ENCODE results near the gene CHPF2. TPM values are rescaled to one million over a fixed set of nuclear protein-coding genes. Genes with fewer than 3 reads are reported as not detected.

The CHPF2 gene
- total and polyA plus RNA-seq, 2 experiments from 2014 or later, result 48.0 to 120 TPM

GRCh38 chr7:151243408-151244195 lies 11.3 kb downstream of the CHPF2 start:
- Histone ChIP-seq H3K4me3 (no peak overlapping the region), H3K4me2 (ENCODE audit: unreplicated experiment) (no peak overlapping the region), H3F3A (ENCODE audit: insufficient read depth) (peaks cover 15% of the 10 kb centered on the region; the same call in 1 of the 2 replicates), H2AFZ (no peak overlapping the region), H3K36me3 (ENCODE audit: low read depth) (peaks cover 12% of the 10 kb centered on the region; the same call in 1 of the 2 replicates), H4K20me1 (ENCODE audit: insufficient read depth) (no peaks in the 10 kb centered on the region), H3K9me3 (ENCODE audit: low read depth) (no peaks in the 10 kb centered on the region), H3K9ac (no peak overlapping the region), H3K27me3 (replicated peaks; ENCODE audit: insufficient read depth) (no peaks in the 10 kb centered on the region), H3K9me2 (ENCODE audit: insufficient read depth) (no peaks in the 10 kb centered on the region), H3K4me1 (ENCODE audit: insufficient read depth) (0 out of 2 replicates have a peak, but pooled peaks cover 4% of the 10 kb centered on the region), H3K79me2 (ENCODE audit: insufficient read depth) (peaks cover 19% of the 10 kb centered on the region), H3K27ac (no peak overlapping the region)
- 32 to 36% methylated on average over 17 of the region's 17 CpGs for WGBS, 2 experiments (ENCODE audit: low coverage in 1 of 2, low lambda C conversion rate in 2 of 2, missing lambda C conversion rate in 2 of 2)
- TF ChIP-seq EZH2phosphoT487 (IDR thresholded peaks at IDR 0.05; ENCODE audit: insufficient read depth, low read depth) (no peak), EZH2 (IDR thresholded peaks at IDR 0.05; ENCODE audit: insufficient read depth, poor library complexity, severe bottlenecking) (no peak)
- in situ Hi-C loops (cut with MboI), result no loop called here
- no peak for DNase-seq

GRCh38 chr7:151244196-151244840 lies 12.0 kb downstream of the CHPF2 start:
- Histone ChIP-seq H3K9me3 (ENCODE audit: low read depth) (no peaks in the 10 kb centered on the region), H3F3A (ENCODE audit: insufficient read depth) (peaks cover 15% of the 10 kb centered on the region), H3K27ac (no peak overlapping the region), H3K27me3 (replicated peaks; ENCODE audit: insufficient read depth) (no peaks in the 10 kb centered on the region), H2AFZ (no peak overlapping the region), H3K36me3 (ENCODE audit: low read depth) (0 out of 2 replicates have a peak, but pooled peaks cover 7% of the 10 kb centered on the region), H3K79me2 (ENCODE audit: insufficient read depth) (peaks cover 11% of the 10 kb centered on the region), H3K9ac (no peak overlapping the region), H3K4me3 (no peak overlapping the region), H3K4me2 (ENCODE audit: unreplicated experiment) (no peak overlapping the region), H4K20me1 (ENCODE audit: insufficient read depth) (no peaks in the 10 kb centered on the region), H3K9me2 (ENCODE audit: insufficient read depth) (no peaks in the 10 kb centered on the region), H3K4me1 (ENCODE audit: insufficient read depth) (peaks cover 5% of the 10 kb centered on the region; the same call in 1 of the 2 replicates)
- DNase-seq, result peak; percentile 68
- in situ Hi-C loops (cut with MboI), result no loop called here
- TF ChIP-seq EZH2phosphoT487 (IDR thresholded peaks at IDR 0.05; ENCODE audit: insufficient read depth, low read depth) (no peak), EZH2 (IDR thresholded peaks at IDR 0.05; ENCODE audit: insufficient read depth, poor library complexity, severe bottlenecking) (no peak)
- 17 to 18% methylated on average over 10 of the region's 10 CpGs for WGBS, 2 experiments (ENCODE audit: low coverage in 1 of 2, low lambda C conversion rate in 2 of 2, missing lambda C conversion rate in 2 of 2)

DNA sequence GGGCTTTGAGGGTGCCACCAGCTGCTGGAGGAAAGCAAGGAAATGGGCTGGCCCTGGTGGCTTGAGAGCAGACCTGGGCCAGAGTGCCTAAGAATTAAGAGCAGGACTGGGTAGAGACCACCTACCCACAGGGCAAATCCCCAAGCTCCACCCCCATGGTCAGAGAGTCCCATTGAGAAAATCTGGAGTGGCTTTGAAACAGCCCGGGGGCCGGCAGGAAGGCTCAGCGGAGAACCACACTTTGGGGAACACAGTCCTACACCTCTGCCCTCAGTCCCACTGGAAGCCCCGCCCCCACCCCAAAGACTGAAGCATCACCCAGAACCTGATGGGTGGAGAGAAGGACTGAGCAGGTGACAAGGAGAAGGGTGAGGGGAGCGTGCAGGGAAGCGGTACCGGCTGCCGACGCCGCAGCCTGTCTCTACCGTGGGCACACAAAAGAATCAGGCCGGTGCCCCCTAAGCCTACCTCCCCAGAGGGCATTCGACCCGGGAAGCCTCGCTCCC lies 12.6 kb downstream of the CHPF2 start:
- Histone ChIP-seq H3K4me3 (peak overlapping the region; percentile 49), H3K27me3 (replicated peaks; ENCODE audit: insufficient read depth) (no peaks in the 10 kb centered on the region), H3F3A (ENCODE audit: insufficient read depth) (peaks cover 15% of the 10 kb centered on the region), H3K4me2 (ENCODE audit: unreplicated experiment) (peak overlapping the region; percentile 3), H3K4me1 (ENCODE audit: insufficient read depth) (peaks cover 11% of the 10 kb centered on the region; the same call in 1 of the 2 replicates), H3K79me2 (ENCODE audit: insufficient read depth) (peaks cover 6% of the 10 kb centered on the region), H3K27ac (no peak overlapping the region), H3K9me2 (ENCODE audit: insufficient read depth) (no peaks in the 10 kb centered on the region), H4K20me1 (ENCODE audit: insufficient read depth) (no peaks in the 10 kb centered on the region), H3K36me3 (ENCODE audit: low read depth) (0 out of 2 replicates have a peak, but pooled peaks cover 4% of the 10 kb centered on the region), H3K9ac (no peak overlapping the region), H2AFZ (no peak overlapping the region), H3K9me3 (ENCODE audit: low read depth) (no peaks in the 10 kb centered on the region)
- TF ChIP-seq EZH2phosphoT487 (IDR thresholded peaks at IDR 0.05; ENCODE audit: insufficient read depth, low read depth) (no peak), EZH2 (IDR thresholded peaks at IDR 0.05; ENCODE audit: insufficient read depth, poor library complexity, severe bottlenecking) (no peak)
- in situ Hi-C loops (cut with MboI), result no loop called here
- 27 to 31% methylated on average over 15 of the region's 15 CpGs for WGBS, 2 experiments (ENCODE audit: low coverage in 1 of 2, low lambda C conversion rate in 2 of 2, missing lambda C conversion rate in 2 of 2)
- DNase-seq, result no peak

DNA sequence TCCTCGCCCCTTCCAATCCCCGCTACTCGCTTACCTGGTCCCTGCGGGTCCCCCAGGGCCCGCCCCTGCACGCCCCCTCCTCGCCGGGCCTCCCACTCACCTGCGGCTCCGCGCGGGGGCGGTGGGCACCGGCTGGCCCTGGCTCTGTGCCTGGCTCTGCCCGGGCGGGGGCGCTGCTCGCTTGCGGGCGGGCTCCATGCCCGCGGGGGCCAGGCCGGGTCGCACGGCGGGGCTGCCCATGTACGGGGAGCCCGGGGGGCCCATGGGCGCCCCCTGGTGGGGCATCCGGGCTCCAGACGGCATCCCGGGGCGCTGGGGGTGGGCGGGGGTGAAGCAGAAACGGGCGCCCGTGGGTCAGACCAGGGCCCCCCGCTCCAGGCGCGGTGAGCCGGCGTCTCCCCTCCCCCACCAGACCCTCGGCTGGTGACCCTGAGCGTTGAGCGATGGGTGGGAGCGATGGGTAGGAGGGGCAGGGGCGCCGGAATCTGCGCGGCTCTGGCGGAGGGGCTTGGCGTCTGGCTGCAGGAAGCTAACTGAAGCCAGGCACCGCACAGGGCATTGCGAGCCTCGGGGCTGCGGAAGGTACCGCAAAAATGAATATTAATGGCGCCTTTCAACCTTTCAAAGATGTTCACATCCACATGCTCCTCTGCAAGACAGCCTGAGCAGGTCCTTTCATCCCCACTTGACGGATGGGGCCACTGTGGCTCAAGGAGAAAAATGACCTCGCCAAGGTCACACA lies 13.2 kb downstream of the CHPF2 start:
- no peaks in the 10 kb centered on the region; the same call in 1 of the 2 replicates for H3K79me2 ChIP-seq (ENCODE audit: insufficient read depth)
- H3K9me2 ChIP-seq (ENCODE audit: insufficient read depth), result no peaks in the 10 kb centered on the region
- DNase-seq, result peak; percentile 61
- peaks cover 13% of the 10 kb centered on the region; the same call in 1 of the 2 replicates for H3K4me1 ChIP-seq (ENCODE audit: insufficient read depth)
- no peak overlapping the region for H3K27ac ChIP-seq
- no peak for TF ChIP-seq EZH2phosphoT487 (IDR thresholded peaks at IDR 0.05; ENCODE audit: insufficient read depth, low read depth)
- TF ChIP-seq EZH2 (IDR thresholded peaks at IDR 0.05; ENCODE audit: insufficient read depth, poor library complexity, severe bottlenecking), result no peak
- H3K4me3 ChIP-seq, result peak overlapping the region; percentile 49
- no peaks in the 10 kb centered on the region for H3K27me3 ChIP-seq (replicated peaks; ENCODE audit: insufficient read depth)
- 0 out of 2 replicates have a peak, but pooled peaks cover 4% of the 10 kb centered on the region for H3K36me3 ChIP-seq (ENCODE audit: low read depth)
- peaks cover 15% of the 10 kb centered on the region for H3F3A ChIP-seq (ENCODE audit: insufficient read depth)
- no peak overlapping the region for H3K9ac ChIP-seq
- no peaks in the 10 kb centered on the region for H3K9me3 ChIP-seq (ENCODE audit: low read depth)
- H3K4me2 ChIP-seq (ENCODE audit: unreplicated experiment), result peak overlapping the region; percentile 29
- H4K20me1 ChIP-seq (ENCODE audit: insufficient read depth), result no peaks in the 10 kb centered on the region
- in situ Hi-C loops (cut with MboI), result no loop called here
- 6 to 10% methylated on average over 28 to 60 of the region's 60 CpGs for WGBS, 2 experiments (ENCODE audit: low coverage in 1 of 2, low lambda C conversion rate in 2 of 2, missing lambda C conversion rate in 2 of 2)
- H2AFZ ChIP-seq, result no peak overlapping the region
